Fibroblast of lung (primary cell): Measurements from ENCODE around the gene RBM38. TPM values are rescaled to one million over a fixed set of nuclear protein-coding genes. Genes with fewer than 3 reads are reported as not detected.

Experiments used
- DNase-seq, 2 donors: peaks; one replicate each; pipeline versions ENCODE4 v3.0.0 to v3.0.0-alpha.2; 2010; ENCODE audit warnings: low read depth in 2 of 2
- H2AFZ ChIP-seq: 2 replicates; pipeline ENCODE4 v1.5.1; 2012; ENCODE audit warnings: low read length, control low read depth, inconsistent platforms
- H3K27ac ChIP-seq: 2 replicates; pipeline ENCODE4 v1.5.1; 2011; ENCODE audit warnings: low read length, control low read depth; ENCODE audit not compliant: insufficient read depth
- H3K27me3 ChIP-seq: 2 replicates; pipeline ENCODE4 v1.5.1; 2011; ENCODE audit warnings: mild to moderate bottlenecking, low read length; ENCODE audit not compliant: control insufficient read depth, insufficient read depth
- H3K36me3 ChIP-seq: 2 replicates; pipeline ENCODE4 v1.5.1; 2011; ENCODE audit warnings: low read length; ENCODE audit not compliant: control insufficient read depth, insufficient read depth
- H3K4me1 ChIP-seq: 2 replicates; pipeline ENCODE4 v1.5.1; 2011; ENCODE audit warnings: low read length; ENCODE audit not compliant: control insufficient read depth, insufficient read depth; ENCODE audit errors: extremely low read depth
- H3K4me2 ChIP-seq: 2 replicates; pipeline ENCODE4 v1.5.1; 2011; ENCODE audit warnings: low read length, control low read depth; ENCODE audit not compliant: insufficient read depth; ENCODE audit errors: extremely low read depth
- H3K4me3 ChIP-seq, 4 experiments: fragments of 200-600 bp in 1 of 4; sonication (generic) in 1 of 4; replicated peaks in 1 of 4; 2 replicates each; pipeline ENCODE4 v1.5.1; 2011 to 2016; ENCODE audit warnings: low read length in 4 of 4, low read depth in 3 of 4, mild to moderate bottlenecking in 3 of 4, control low read depth in 2 of 4, inconsistent platforms in 1 of 4, mixed read lengths in 1 of 4; ENCODE audit not compliant: insufficient read depth in 1 of 4; ENCODE audit errors: control extremely low read depth in 1 of 4
- H3K79me2 ChIP-seq: 2 replicates; pipeline ENCODE4 v1.5.1; 2012; ENCODE audit warnings: mild to moderate bottlenecking, low read length, inconsistent platforms; ENCODE audit not compliant: control insufficient read depth, insufficient read depth
- H3K9ac ChIP-seq: 2 replicates; pipeline ENCODE4 v1.5.1; 2011; ENCODE audit warnings: mild to moderate bottlenecking, low read length, control low read depth; ENCODE audit not compliant: insufficient read depth
- H3K9me3 ChIP-seq: 2 replicates; pipeline ENCODE4 v1.5.1; 2012; ENCODE audit warnings: low read depth, low read length; ENCODE audit not compliant: control insufficient read depth, insufficient read depth
- H4K20me1 ChIP-seq: 2 replicates; pipeline ENCODE4 v1.5.1; 2011; ENCODE audit warnings: low read length; ENCODE audit not compliant: control insufficient read depth, insufficient read depth; ENCODE audit errors: extremely low read depth
- CTCF ChIP-seq, 2 donors: IDR thresholded peaks in 1 of 2; conservative IDR thresholded peaks in 1 of 2; 1 replicate in 1 of 2; 2 replicates in 1 of 2; pipeline ENCODE4 v1.5.1; 2011 to 2012; ENCODE audit warnings: low read length in 2 of 2, control low read depth in 1 of 2, inconsistent platforms in 1 of 2, low read depth in 1 of 2, mild to moderate bottlenecking in 1 of 2
- EZH2 ChIP-seq: IDR thresholded peaks from 2 replicates; pipeline ENCODE4 v1.5.1; 2012; ENCODE audit warnings: low read length, control low read depth, mild to moderate bottlenecking; ENCODE audit errors: missing control alignments
- polyA plus RNA-seq, 2 donors: library from polyadenylated mRNA; depleted of rRNA in 1 of 2; stranded (reverse) in 1 of 2; unstranded in 1 of 2; fragments of >200 nt; gene quantifications; 2 replicates each; pipeline ENCODE4 v1.2.1, GENCODE V29; 2011 to 2012; ENCODE audit warnings: missing spikeins in 1 of 2
- total RNA-seq: library from RNA; depleted of rRNA; stranded (reverse); fragments of >200 nt; gene quantifications from 2 replicates; pipeline ENCODE4 v1.2.1, GENCODE V29; 2014

RBM38 gene
- total and polyA plus RNA-seq, 2 donors (not counting 1 experiment from before 2014, with no cell fraction given): 3.9 to 7.9 TPM

- Histone ChIP-seq H3K79me2 (no peaks in the 10 kb centered on the region), H3K4me1 (no peaks in the 10 kb centered on the region), H3K36me3 (no peaks in the 10 kb centered on the region), H3K4me2 (no peak overlapping the region), H2AFZ (no peak overlapping the region), H3K27ac (no peak overlapping the region), H4K20me1 (no peaks in the 10 kb centered on the region), H3K9ac (no peak overlapping the region), H3K27me3 (no peaks in the 10 kb centered on the region), H3K4me3 (no peak overlapping the region), H3K9me3 (no peaks in the 10 kb centered on the region)
- no peak for DNase-seq
- no peak for TF ChIP-seq EZH2
- no peak for TF ChIP-seq CTCF (conservative IDR thresholded peaks at IDR 0.05 in 1 of 2, IDR thresholded peaks at IDR 0.05 in 1 of 2; ENCODE audit: low read depth in 1 of 2, low read length in 2 of 2)
Measured at GRCh38 chr20:57431539-57431835, 40.3 kb downstream of the RBM38 start.

- no peak overlapping the region for H3K9ac ChIP-seq
- no peaks in the 10 kb centered on the region for H3K36me3 ChIP-seq
- no peaks in the 10 kb centered on the region for H4K20me1 ChIP-seq
- no peak overlapping the region for H3K27ac ChIP-seq
- H3K4me3 ChIP-seq: no peak overlapping the region
- H3K9me3 ChIP-seq: no peaks in the 10 kb centered on the region
- H3K4me2 ChIP-seq: no peak overlapping the region
- no peaks in the 10 kb centered on the region for H3K79me2 ChIP-seq
- no peaks in the 10 kb centered on the region for H3K4me1 ChIP-seq
- H2AFZ ChIP-seq: no peak overlapping the region
- TF ChIP-seq EZH2: no peak
- no peak for TF ChIP-seq CTCF (conservative IDR thresholded peaks at IDR 0.05 in 1 of 2, IDR thresholded peaks at IDR 0.05 in 1 of 2; ENCODE audit: low read depth in 1 of 2, low read length in 2 of 2)
- no peaks in the 10 kb centered on the region for H3K27me3 ChIP-seq
- no peak for DNase-seq
Measured at GRCh38 chr20:57432480-57432861, 41.3 kb downstream of the RBM38 start.

- peak in 1 of 2 donors; percentile 12 for DNase-seq
- Histone ChIP-seq H3K36me3 (no peaks in the 10 kb centered on the region), H3K79me2 (no peaks in the 10 kb centered on the region), H3K27ac (no peak overlapping the region), H2AFZ (no peak overlapping the region), H3K9me3 (no peaks in the 10 kb centered on the region), H4K20me1 (no peaks in the 10 kb centered on the region), H3K9ac (no peak overlapping the region), H3K27me3 (no peaks in the 10 kb centered on the region), H3K4me2 (no peak overlapping the region), H3K4me3 (no peak overlapping the region), H3K4me1 (no peaks in the 10 kb centered on the region)
- TF ChIP-seq CTCF (conservative IDR thresholded peaks at IDR 0.05 in 1 of 2, IDR thresholded peaks at IDR 0.05 in 1 of 2; ENCODE audit: low read depth in 1 of 2, low read length in 2 of 2) (no peak), EZH2 (no peak)
Measured at GRCh38 chr20:57432862-57433491, 41.8 kb downstream of the RBM38 start.
